T-helper 2 cell treated with Interferon-gamma antibody and Interleukin-4, amounts not matched to agents 5 μg/mL and 100 μg/mL, for 36 hours (primary cell): Measurements from ENCODE around the gene TRAK1.

Source experiments
- DNase-seq: peaks from one replicate; pipeline ENCODE4 v3.0.0; 2021; ENCODE audit warnings: low spot score
- H3K27ac Mint-ChIP-seq: one replicate; pipeline ENCODE4 v1.8.0; 2021; ENCODE audit warnings: mild to moderate bottlenecking, mixed read lengths
- H3K27me3 Mint-ChIP-seq: one replicate; pipeline ENCODE4 v1.8.0; 2021; ENCODE audit warnings: low read depth, mixed read lengths
- H3K36me3 Mint-ChIP-seq: one replicate; pipeline ENCODE4 v1.8.0; 2021; ENCODE audit warnings: low read depth, mixed read lengths
- H3K4me1 Mint-ChIP-seq: one replicate; pipeline ENCODE4 v1.8.0; 2021; ENCODE audit warnings: low read depth, mixed read lengths
- H3K4me3 Mint-ChIP-seq: one replicate; pipeline ENCODE4 v1.8.0; 2022; ENCODE audit warnings: mild to moderate bottlenecking, moderate library complexity, mixed read lengths
- H3K9me3 Mint-ChIP-seq: one replicate; pipeline ENCODE4 v1.8.0; 2021; ENCODE audit warnings: mixed read lengths

The TRAK1 gene

GRCh38 chr3:42265059-42265991 is 174.2 kb downstream of the TRAK1 start:
- Mint-ChIP-seq H3K36me3 (no peaks in the 10 kb centered on the region), H3K4me3 (no peak overlapping the region), H3K4me1 (peaks cover 2% of the 10 kb centered on the region), H3K27me3 (peaks cover 70% of the 10 kb centered on the region), H3K9me3 (no peaks in the 10 kb centered on the region), H3K27ac (no peak overlapping the region)
- no peak for DNase-seq

- Mint-ChIP-seq H3K4me3 (no peak within 1 kb of the TSS), H3K36me3 (no peaks in the 10 kb centered on the region), H3K9me3 (no peaks in the 10 kb centered on the region), H3K27me3 (peaks cover 70% of the 10 kb centered on the region), H3K27ac (no peak within 1 kb of the TSS), H3K4me1 (peaks cover 2% of the 10 kb centered on the region)
- DNase-seq = no peak
Measured at GRCh38 chr3:42266085-42266484, 174.9 kb downstream of the TRAK1 start, which contains the start of gene CCK. TSS of gene CCK (minus strand) at chr3:42266185. CDS start at chr3:42263630, 2,555 bp downstream.

GRCh38 chr3:42267878-42268277 is 176.7 kb downstream of the TRAK1 start:
- no peak overlapping the region for H3K4me3 Mint-ChIP-seq
- peaks cover 55% of the 10 kb centered on the region for H3K27me3 Mint-ChIP-seq
- H3K36me3 Mint-ChIP-seq = no peaks in the 10 kb centered on the region
- no peak overlapping the region for H3K27ac Mint-ChIP-seq
- H3K9me3 Mint-ChIP-seq = peaks cover 4% of the 10 kb centered on the region
- peaks cover 2% of the 10 kb centered on the region for H3K4me1 Mint-ChIP-seq
- no peak for DNase-seq

GRCh38 chr3:42269647-42270046 is 178.5 kb downstream of the TRAK1 start:
- H3K4me1 Mint-ChIP-seq = no peaks in the 10 kb centered on the region
- no peak overlapping the region for H3K4me3 Mint-ChIP-seq
- H3K36me3 Mint-ChIP-seq = no peaks in the 10 kb centered on the region
- DNase-seq = no peak
- H3K27ac Mint-ChIP-seq = no peak overlapping the region
- peaks cover 41% of the 10 kb centered on the region for H3K27me3 Mint-ChIP-seq
- peaks cover 4% of the 10 kb centered on the region for H3K9me3 Mint-ChIP-seq

- peaks cover 4% of the 10 kb centered on the region for H3K9me3 Mint-ChIP-seq
- H3K4me3 Mint-ChIP-seq = no peak overlapping the region
- H3K36me3 Mint-ChIP-seq = no peaks in the 10 kb centered on the region
- H3K27me3 Mint-ChIP-seq = peaks cover 34% of the 10 kb centered on the region
- no peaks in the 10 kb centered on the region for H3K4me1 Mint-ChIP-seq
- no peak overlapping the region for H3K27ac Mint-ChIP-seq
- DNase-seq = no peak
Measured at GRCh38 chr3:42270561-42270960, 179.4 kb downstream of the TRAK1 start.

GRCh38 chr3:42271786-42272185 is 180.6 kb downstream of the TRAK1 start:
- Mint-ChIP-seq H3K9me3 (peaks cover 4% of the 10 kb centered on the region), H3K27me3 (peaks cover 26% of the 10 kb centered on the region), H3K27ac (no peak overlapping the region), H3K4me1 (no peaks in the 10 kb centered on the region), H3K36me3 (no peaks in the 10 kb centered on the region), H3K4me3 (no peak overlapping the region)
- DNase-seq = no peak

- Mint-ChIP-seq H3K36me3 (no peaks in the 10 kb centered on the region), H3K27me3 (peaks cover 12% of the 10 kb centered on the region), H3K27ac (no peak overlapping the region), H3K9me3 (peaks cover 4% of the 10 kb centered on the region), H3K4me3 (no peak overlapping the region), H3K4me1 (no peaks in the 10 kb centered on the region)
- no peak for DNase-seq
Measured at GRCh38 chr3:42273361-42273760, 182.2 kb downstream of the TRAK1 start.

- Mint-ChIP-seq H3K9me3 (peaks cover 10% of the 10 kb centered on the region), H3K27me3 (peaks cover 6% of the 10 kb centered on the region), H3K27ac (no peak overlapping the region), H3K4me3 (no peak overlapping the region), H3K36me3 (no peaks in the 10 kb centered on the region), H3K4me1 (no peaks in the 10 kb centered on the region)
- no peak for DNase-seq
Measured at GRCh38 chr3:42274266-42274665, 183.1 kb downstream of the TRAK1 start.

GRCh38 chr3:42275217-42275616 is 184.1 kb downstream of the TRAK1 start:
- H3K9me3 Mint-ChIP-seq = peaks cover 19% of the 10 kb centered on the region
- no peak overlapping the region for H3K27ac Mint-ChIP-seq
- no peaks in the 10 kb centered on the region for H3K36me3 Mint-ChIP-seq
- peaks cover 2% of the 10 kb centered on the region for H3K27me3 Mint-ChIP-seq
- H3K4me1 Mint-ChIP-seq = no peaks in the 10 kb centered on the region
- DNase-seq = no peak
- no peak overlapping the region for H3K4me3 Mint-ChIP-seq
